ENCODE data around the gene DOCK1.

The DOCK1 gene

DNA sequence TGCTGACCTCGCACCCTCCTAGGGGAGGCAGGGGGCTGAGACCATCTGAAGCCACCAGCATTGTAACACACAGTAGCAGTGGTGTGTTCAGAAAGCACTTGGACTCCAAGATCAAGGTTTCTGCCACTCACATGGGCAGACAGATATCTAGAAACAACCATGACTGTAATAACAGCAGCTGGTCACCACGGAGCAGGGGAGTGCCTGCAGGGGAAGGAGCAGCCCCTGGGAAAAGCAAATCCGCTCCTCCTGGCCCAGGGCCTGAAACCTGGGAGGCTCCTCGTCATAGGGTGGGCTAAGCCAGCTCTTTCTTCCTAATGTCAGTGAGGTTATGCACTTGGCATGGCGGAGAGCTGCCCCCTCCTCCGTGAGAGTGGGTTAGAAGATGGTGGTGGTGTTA, 409.6 kb downstream of the DOCK1 start:
- no peak for DNase-seq (ENCODE audit: low read depth)
- no peak overlapping the region for H3K4me3 ChIP-seq (replicated peaks; ENCODE audit: low read depth, low read length)
- no peak for TF ChIP-seq CTCF (IDR thresholded peaks at IDR 0.05; ENCODE audit: low read length, missing control alignments)

- TF ChIP-seq CTCF (IDR thresholded peaks at IDR 0.05; ENCODE audit: low read length, missing control alignments), result no peak
- no peak overlapping the region for H3K4me3 ChIP-seq (replicated peaks; ENCODE audit: low read depth, low read length)
- no peak for DNase-seq (ENCODE audit: low read depth)
These were observed 410.7 kb downstream of the DOCK1 start for GRCh38 chr10:127315888-127316287.

- no peak overlapping the region for H3K4me3 ChIP-seq (replicated peaks; ENCODE audit: low read depth, low read length)
- DNase-seq (ENCODE audit: low read depth), result no peak
- no peak for TF ChIP-seq CTCF (IDR thresholded peaks at IDR 0.05; ENCODE audit: low read length, missing control alignments)
These were observed 413.2 kb downstream of the DOCK1 start for GRCh38 chr10:127318396-127318795.

DNA sequence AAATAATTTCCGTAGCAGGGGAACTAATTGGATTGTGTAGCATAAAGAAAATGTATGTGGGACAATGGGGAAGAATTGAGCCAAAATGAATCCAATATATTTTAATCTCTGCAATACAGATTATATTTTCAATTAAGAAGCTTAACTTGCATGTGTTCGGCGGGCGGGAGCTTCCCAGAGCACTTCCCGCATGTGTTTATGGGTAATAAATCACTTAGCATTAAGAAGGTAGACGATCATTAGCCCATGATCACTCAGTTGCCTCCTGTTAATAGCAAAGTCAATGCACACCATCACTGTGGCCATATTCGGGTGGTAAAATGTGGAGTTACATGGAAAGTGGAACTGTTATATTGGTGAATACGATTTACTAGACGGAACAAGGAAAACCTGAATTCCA, 414.0 kb downstream of the DOCK1 start:
- H3K4me3 ChIP-seq (replicated peaks; ENCODE audit: low read depth, low read length), result no peak overlapping the region
- no peak for TF ChIP-seq CTCF (IDR thresholded peaks at IDR 0.05; ENCODE audit: low read length, missing control alignments)
- no peak for DNase-seq (ENCODE audit: low read depth)

- no peak overlapping the region for H3K4me3 ChIP-seq (replicated peaks; ENCODE audit: low read depth, low read length)
- no peak for DNase-seq (ENCODE audit: low read depth)
- TF ChIP-seq CTCF (IDR thresholded peaks at IDR 0.05; ENCODE audit: low read length, missing control alignments), result no peak
These were observed 414.5 kb downstream of the DOCK1 start for GRCh38 chr10:127319691-127320090.

DNA sequence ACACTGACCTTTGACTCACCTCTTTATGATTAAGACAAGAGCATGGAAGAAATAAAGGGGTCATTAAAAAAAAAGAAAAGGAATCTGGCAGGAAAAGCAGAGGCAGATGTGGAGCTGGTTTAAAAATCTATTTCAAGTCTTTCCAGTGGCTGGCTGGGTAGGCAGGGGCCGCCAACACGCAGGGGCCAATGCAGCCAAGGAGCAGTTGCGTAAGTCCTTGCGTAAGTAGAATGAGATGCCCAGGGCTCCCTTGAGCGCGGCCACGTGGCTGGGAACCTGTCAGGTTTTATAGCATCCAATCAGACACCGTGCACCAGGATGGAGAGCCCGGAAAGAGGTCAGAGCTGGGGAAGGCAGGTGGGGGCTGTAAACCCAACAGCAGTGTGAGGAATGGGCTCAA, 414.9 kb downstream of the DOCK1 start:
- no peak overlapping the region for H3K4me3 ChIP-seq (replicated peaks; ENCODE audit: low read depth, low read length)
- no peak for DNase-seq (ENCODE audit: low read depth)
- no peak for TF ChIP-seq CTCF (IDR thresholded peaks at IDR 0.05; ENCODE audit: low read length, missing control alignments)

DNA sequence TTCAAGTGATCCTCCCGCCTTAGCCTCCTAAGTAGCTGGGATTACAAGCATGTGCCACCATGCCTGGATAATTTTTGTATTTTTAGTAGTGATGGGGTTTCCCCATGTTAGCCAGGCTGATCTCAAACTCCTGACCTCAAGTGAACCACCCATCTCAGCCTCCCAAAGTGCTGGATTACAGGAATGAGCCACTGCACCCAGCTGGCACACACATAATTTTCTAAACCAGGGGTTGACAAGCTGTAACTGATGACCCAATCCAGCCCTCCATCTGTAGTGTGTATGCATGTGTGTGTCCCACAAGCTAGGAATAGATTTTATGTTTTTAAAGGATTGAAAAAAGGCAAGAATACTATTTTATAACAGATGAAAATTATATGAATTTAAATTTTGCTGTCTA, 417.1 kb downstream of the DOCK1 start:
- no peak for DNase-seq (ENCODE audit: low read depth)
- no peak for TF ChIP-seq CTCF (IDR thresholded peaks at IDR 0.05; ENCODE audit: low read length, missing control alignments)
- H3K4me3 ChIP-seq (replicated peaks; ENCODE audit: low read depth, low read length), result no peak overlapping the region

Data from fibroblast of pulmonary artery (primary cell).